Left forelimb (tissue), 1 donor: ENCODE data around the gene ASTN2.

Source experiments
- DNase-seq: peaks from one replicate; pipeline ENCODE4 v3.0.0-alpha.2; 2018; ENCODE audit warnings: low spot score

Gene ASTN2

GRCh38 chr9:117010061-117010460, 404.8 kb downstream of the ASTN2 start:
- no peak for DNase-seq

DNA sequence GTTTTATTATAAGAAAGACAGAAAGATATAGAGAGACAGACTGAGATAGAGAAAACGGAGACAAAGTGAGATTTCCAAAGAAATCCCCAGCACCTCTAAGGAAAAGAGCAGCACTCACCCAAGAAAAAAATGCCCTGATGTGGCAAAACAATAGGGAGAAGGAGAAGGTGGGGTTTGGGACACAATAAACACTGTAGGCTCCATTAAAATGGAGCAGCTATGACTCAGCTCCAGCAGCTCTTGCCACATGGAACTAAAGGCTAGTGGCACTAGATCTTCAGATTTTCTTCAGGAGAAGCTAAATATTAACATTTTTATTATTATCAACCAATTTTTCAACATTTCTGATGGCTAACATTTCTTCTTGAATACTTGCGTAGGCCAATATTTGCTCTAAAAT, 406.0 kb downstream of the ASTN2 start:
- no peak for DNase-seq

DNA sequence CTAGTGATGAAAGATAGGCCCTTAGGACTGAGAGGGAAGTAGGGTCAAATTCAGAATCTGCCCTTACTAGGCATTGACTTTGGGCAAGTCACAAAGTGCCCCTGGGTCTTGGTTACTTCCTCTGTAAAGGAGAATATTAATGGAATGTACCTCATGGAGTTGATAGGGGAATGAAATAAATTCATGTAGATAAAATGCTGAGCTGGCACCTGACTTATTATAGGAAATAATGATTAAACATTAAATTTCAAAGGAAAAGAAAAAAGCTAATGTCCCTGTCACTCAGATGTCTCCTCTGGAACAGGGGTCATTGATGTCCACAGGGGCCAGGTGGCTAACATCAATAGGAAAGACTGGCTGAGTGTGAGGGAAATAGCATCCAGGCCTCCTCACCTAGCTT, 406.4 kb downstream of the ASTN2 start:
- DNase-seq = no peak

GRCh38 chr9:117002686-117003085, 412.2 kb downstream of the ASTN2 start:
- DNase-seq = no peak

DNA sequence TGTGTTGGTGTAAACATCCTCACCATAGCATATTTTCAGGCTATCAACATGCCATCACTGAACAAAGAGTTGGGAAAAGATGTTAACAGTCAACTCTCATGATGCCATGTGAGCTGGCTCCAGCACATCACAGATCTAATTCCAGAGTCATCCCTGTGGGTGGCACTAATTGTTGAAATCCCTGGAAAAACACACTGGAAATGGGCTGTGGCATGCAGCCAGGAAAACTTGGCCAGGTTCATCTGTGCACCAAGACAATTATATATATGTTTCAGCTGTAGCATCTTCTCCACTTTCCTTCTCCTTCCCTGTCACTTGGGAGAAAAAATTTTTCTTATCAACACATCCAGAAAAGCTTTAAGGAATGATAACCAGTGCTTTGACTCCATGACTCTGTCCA, 414.0 kb downstream of the ASTN2 start:
- DNase-seq = no peak

GRCh38 chr9:117000196-117000723, 414.6 kb downstream of the ASTN2 start:
- DNase-seq = no peak

DNA sequence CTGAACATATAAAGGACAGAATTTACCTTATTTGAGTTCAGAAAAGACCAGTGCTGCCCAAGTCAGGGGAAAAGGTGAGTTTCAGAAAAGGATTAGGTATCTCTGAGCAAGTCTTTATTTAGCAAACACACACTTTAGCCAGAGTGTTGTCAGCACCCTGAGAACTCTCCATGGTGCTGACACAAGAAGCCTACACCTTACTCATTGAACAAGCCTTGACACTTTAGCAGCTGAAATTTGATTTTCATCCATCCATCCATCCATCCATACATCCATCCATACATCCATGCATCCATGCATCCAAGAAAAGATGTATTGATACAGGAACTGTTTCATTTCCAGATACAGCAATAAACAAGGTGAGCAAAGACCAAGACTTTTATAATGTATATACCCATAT, 416.6 kb downstream of the ASTN2 start:
- DNase-seq = no peak

DNA sequence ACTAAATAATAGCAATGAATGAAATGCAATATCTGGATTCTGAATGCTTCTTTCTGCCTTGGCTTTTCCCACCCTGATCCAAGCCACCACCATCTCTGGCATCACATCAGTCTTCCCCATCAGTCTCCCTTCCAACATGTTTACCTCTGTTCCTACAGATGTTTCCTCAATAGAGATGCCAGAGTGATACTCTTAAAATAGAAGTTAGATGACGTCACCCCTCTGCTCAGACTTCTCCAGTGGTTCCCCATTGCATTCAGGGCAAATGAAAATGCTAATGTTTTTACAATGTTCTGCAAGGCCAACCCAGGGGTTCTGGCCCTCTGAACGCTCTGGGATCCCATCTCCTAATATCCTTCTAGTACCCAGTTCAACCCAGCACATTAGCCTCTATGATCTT, 422.0 kb downstream of the ASTN2 start:
- no peak for DNase-seq

GRCh38 chr9:116991051-116991450, 423.8 kb downstream of the ASTN2 start:
- no peak for DNase-seq

DNA sequence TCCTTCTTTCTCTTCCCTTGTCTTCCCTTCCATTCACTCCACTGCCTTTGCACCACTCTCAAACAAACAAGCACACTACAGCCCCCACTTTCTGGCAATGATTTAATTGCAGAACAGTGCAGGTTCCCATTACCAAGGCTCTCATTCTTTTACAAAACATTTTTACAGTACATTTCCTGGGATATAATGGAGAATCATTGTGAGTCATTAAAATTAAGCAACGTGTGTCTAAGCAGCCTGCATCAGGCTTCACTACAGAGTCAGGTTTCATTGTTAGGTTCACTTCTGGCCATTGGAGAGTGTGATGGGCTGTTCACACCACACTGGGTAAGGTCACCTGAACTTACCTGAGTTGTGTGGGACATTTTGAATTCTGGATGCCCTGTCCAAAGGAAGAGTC, 424.3 kb downstream of the ASTN2 start:
- no peak for DNase-seq

DNA sequence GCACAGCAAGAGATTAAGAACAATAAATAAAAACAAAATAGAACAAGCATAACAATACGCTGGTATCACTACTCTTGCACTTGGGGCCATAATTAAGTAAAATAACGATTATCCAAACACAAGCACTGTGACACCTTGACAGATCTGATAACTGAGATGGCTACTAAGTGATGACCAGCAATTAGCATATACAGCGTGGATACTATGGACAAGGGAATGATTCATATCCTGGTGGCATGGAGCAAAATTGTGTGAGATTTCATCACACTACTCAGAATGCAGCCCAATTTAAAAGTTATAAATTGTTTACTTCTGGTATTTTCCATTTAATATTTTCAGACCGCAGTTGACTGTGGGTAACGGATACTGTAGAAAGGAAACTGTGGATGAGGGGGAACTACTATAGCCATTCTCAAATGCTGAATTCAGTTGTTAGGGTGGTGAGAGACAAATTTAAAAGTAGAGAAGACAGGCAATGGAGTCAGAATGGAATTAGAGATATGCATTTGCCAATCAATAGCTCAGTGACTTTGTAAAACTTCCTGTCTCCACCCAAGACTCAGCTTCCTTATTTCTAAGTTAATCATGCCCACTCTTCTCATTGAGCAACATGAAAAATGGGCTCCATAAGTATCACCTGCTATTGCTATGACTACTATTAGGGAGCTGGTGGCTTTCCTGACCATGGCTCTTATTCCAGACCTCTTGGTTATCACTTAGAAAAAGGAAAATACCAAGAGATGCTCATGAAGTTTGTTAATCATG, 427.0 kb downstream of the ASTN2 start:
- DNase-seq = no peak

GRCh38 chr9:116986015-116986414, 428.8 kb downstream of the ASTN2 start:
- no peak for DNase-seq

DNA sequence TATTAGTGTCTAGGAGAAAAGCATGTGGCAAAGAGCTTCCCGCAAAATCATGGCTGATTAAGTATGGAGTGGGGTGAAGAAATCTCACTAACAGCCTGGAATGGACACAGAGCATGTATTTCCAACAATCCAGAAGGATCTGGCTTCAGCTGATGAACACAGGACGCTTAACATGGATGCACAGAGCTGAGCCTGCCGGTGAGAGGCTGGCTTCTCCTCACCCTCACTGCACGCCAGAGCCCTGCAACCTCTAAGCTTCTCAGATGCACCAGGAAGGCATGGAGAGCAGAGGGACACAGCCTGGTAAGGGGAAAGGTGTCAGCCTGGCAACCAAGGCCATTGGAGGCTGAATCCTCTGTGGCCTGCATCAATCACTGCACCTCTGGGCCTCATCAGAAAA, 429.3 kb downstream of the ASTN2 start:
- no peak for DNase-seq

DNA sequence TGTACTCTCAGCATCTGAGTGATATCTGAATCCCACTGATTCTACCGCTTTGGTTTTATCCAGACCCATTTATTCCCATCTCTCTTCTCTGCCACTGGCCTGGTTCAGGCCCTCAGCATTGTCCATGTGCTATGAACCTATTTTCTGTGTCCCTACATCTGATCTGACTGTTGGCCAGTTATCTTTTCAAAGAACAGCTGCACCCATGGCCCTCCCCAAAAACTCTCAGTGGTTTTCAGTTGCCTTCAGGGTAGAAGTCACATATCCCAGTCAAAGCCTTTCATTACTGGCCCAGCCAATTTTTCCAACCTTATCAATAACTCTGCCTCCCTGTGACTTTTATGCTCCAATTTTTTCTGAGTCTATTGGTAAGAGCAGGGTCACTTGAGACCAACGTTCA, 430.7 kb downstream of the ASTN2 start:
- DNase-seq = no peak

GRCh38 chr9:116980582-116981120, 434.2 kb downstream of the ASTN2 start:
- DNase-seq = no peak

DNA sequence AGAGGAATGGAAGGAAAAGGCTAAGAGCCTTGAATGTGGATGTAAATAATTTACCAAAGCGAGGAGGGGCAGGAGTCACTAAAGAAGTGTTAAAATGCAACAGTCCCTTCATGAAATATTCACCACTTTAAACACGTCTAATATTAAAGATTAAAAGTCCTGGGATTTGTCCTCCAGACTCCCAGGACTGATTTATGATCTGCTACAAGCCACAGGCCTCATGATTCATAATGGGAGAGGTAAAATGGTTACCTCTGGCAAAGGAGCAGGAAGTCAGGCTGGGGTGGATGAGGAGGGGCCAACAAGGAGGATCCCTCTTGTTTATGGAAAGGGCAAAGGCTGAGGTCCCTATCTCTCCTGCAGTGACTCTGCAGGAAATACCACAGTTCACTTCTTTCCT, 435.4 kb downstream of the ASTN2 start:
- DNase-seq = no peak

GRCh38 chr9:116978155-116978554, 436.7 kb downstream of the ASTN2 start:
- no peak for DNase-seq

DNA sequence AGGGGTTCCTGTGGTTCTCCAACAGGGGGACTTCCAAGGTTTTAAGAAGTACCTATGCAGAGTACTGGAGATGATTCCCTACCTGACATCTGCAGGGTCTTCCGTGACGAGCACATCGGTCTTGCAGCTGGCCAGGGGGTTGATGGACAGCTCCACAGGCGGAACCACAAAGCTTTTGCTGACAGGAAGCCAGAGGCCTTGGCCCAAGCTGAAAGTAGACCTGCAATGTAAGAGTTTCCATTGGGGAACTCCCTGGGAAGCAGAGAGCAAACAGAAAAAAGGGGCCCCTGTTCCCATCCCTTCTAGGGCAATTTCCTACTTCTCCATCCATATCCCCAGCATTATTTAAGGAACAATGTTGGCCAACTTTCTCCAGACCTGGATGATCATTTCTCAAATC, 439.7 kb downstream of the ASTN2 start:
- DNase-seq = no peak

DNA sequence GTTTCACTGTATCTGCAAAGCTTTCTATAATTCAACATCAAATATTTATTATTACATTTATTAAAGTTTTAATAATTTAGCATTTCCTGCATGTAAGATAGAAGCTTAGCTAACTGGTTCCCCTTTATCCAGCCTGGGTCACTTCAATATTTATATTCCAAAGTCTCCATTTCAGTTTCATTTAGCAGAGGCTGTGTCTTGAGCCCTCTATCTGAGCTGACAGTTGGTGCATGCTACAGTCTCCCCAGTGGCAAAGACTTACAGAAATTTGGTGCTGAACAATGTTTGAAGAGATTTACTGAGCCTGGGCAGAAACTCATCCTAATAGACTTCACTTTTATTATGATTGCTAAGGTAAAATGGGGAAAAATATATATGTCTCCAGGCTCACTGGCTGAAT, 448.7 kb downstream of the ASTN2 start:
- DNase-seq = no peak

- no peak for DNase-seq
Observed at GRCh38 chr9:116964258-116964657, 450.6 kb downstream of the ASTN2 start.

DNA sequence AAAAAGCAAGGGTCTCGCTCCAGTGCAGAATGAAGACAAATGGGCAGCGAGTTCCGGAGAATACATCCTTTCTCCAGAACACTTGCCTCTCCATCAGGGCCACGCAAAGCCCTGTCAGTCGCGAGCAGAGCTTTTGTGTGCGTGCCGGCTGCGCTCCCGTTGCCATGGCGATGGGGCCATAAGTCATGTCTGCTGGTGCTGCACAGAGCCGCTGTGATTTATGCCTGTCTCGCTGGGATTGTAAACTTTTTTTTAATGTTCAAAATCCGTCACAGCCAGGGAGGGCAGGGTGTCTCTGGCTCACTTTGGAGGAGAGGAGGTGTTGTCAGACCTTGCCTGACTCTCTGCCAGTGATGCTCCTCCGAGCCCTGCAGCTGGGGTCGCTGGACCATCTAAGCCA, 455.0 kb downstream of the ASTN2 start:
- DNase-seq = no peak

DNA sequence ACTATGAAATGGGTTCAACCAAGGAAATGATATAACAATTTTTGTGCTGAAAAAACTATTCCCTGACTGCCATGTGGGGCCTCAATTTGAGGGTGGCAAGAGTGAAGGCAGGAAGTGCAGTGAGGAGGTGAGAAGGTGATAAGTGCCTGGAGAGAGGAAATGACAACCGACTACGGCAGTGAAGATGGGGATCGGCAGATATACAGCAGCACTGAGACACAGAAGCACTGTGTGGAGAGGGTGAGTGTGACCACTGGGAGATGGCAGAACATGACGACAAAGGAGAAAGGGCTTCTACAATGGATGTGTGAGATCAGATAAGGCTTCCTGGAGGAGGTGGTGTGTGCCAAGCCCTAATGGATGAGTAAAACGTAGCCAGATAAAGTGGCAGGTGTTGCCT, 456.0 kb downstream of the ASTN2 start:
- DNase-seq = no peak

- no peak for DNase-seq
Observed at GRCh38 chr9:116954731-116955130, 460.1 kb downstream of the ASTN2 start.

GRCh38 chr9:116953271-116953670, 461.6 kb downstream of the ASTN2 start:
- no peak for DNase-seq
